H9 (cell line): ENCODE data around the gene NEDD4L. TPM values are rescaled to one million over a fixed set of nuclear protein-coding genes. Genes with fewer than 3 reads are reported as not detected.

Source experiments
- DNase-seq: peaks from one replicate; pipeline ENCODE4 v3.0.0-alpha.2; 2017
- H2AFZ ChIP-seq: one replicate; pipeline ENCODE4 v1.6.1; 2013; ENCODE audit warnings: mild to moderate bottlenecking, low read length, control low read depth, moderate library complexity
- H2AK5ac ChIP-seq: 2 replicates; pipeline ENCODE4 v1.6.1; 2013; ENCODE audit warnings: low read length, control low read depth, mixed read lengths; ENCODE audit not compliant: insufficient read length
- H2BK120ac ChIP-seq: one replicate; pipeline ENCODE4 v1.6.1; 2013; ENCODE audit warnings: low read depth, mild to moderate bottlenecking, low read length, control low read depth, inconsistent platforms; ENCODE audit not compliant: poor library complexity, severe bottlenecking
- H2BK12ac ChIP-seq: 2 replicates; pipeline ENCODE4 v1.6.1; 2013; ENCODE audit warnings: low read length, control low read depth, mixed read lengths, low read depth; ENCODE audit not compliant: insufficient read length
- H2BK15ac ChIP-seq: 2 replicates; pipeline ENCODE4 v1.6.1; 2013; ENCODE audit warnings: low read depth, low read length, control low read depth
- H2BK20ac ChIP-seq: one replicate; pipeline ENCODE4 v1.6.1; 2013; ENCODE audit warnings: low read depth, mild to moderate bottlenecking, low read length, control low read depth, inconsistent platforms; ENCODE audit not compliant: poor library complexity, severe bottlenecking
- H2BK5ac ChIP-seq: 2 replicates; pipeline ENCODE4 v1.6.1; 2013; ENCODE audit warnings: low read length, control low read depth, mixed read lengths; ENCODE audit not compliant: insufficient read length
- H3K14ac ChIP-seq: 2 replicates; pipeline ENCODE4 v1.6.1; 2013; ENCODE audit warnings: low read length, control low read depth; ENCODE audit not compliant: insufficient read depth
- H3K18ac ChIP-seq: 2 replicates; pipeline ENCODE4 v1.6.1; 2013; ENCODE audit warnings: low read depth, mild to moderate bottlenecking, mixed read lengths, low read length, control low read depth; ENCODE audit not compliant: insufficient read length
- H3K23ac ChIP-seq: 2 replicates; pipeline ENCODE4 v1.6.1; 2013; ENCODE audit warnings: low read length, control low read depth, mixed read lengths, low read depth; ENCODE audit not compliant: insufficient read length
- H3K23me2 ChIP-seq: 2 replicates; pipeline ENCODE4 v1.6.1; 2013; ENCODE audit warnings: low read depth, mild to moderate bottlenecking, mixed read lengths, low read length, control low read depth; ENCODE audit not compliant: insufficient read length, poor library complexity, severe bottlenecking
- H3K27ac ChIP-seq: 2 replicates; pipeline ENCODE4 v1.5.1; 2013; ENCODE audit warnings: low read length, control low read depth, mixed read lengths, low read depth; ENCODE audit not compliant: insufficient read length
- H3K27me3 ChIP-seq: 2 replicates; pipeline ENCODE4 v1.6.1; 2013; ENCODE audit warnings: low read length, control low read depth, inconsistent platforms; ENCODE audit not compliant: insufficient read depth
- H3K4ac ChIP-seq: 2 replicates; pipeline ENCODE4 v1.6.1; 2013; ENCODE audit warnings: low read depth, mild to moderate bottlenecking, control low read depth, inconsistent platforms, low read length, moderate library complexity
- H3K4me1 ChIP-seq: 2 replicates; pipeline ENCODE4 v1.6.1; 2013; ENCODE audit warnings: low read length, control low read depth, inconsistent platforms; ENCODE audit not compliant: insufficient read depth
- H3K4me2 ChIP-seq: 2 replicates; pipeline ENCODE4 v1.6.1; 2013; ENCODE audit warnings: low read length, control low read depth, mixed read lengths; ENCODE audit not compliant: insufficient read length, insufficient read depth
- H3K56ac ChIP-seq: 2 replicates; pipeline ENCODE4 v1.6.1; 2013; ENCODE audit warnings: low read depth, mild to moderate bottlenecking, mixed read lengths, low read length, control low read depth; ENCODE audit not compliant: insufficient read length
- H3K79me1 ChIP-seq: 2 replicates; pipeline ENCODE4 v1.6.1; 2013; ENCODE audit warnings: low read depth, mild to moderate bottlenecking, moderate library complexity, low read length, control low read depth, inconsistent platforms; ENCODE audit not compliant: insufficient read depth, poor library complexity, severe bottlenecking
- H3K79me2 ChIP-seq: 2 replicates; pipeline ENCODE4 v1.6.1; 2013; ENCODE audit warnings: low read length, control low read depth, inconsistent platforms; ENCODE audit not compliant: insufficient read depth
- H3K9ac ChIP-seq: 2 replicates; pipeline ENCODE4 v1.6.1; 2013; ENCODE audit warnings: low read length, control low read depth, mixed read lengths; ENCODE audit not compliant: insufficient read length; ENCODE audit errors: extremely low read depth
- H3K9me3 ChIP-seq: one replicate; pipeline ENCODE4 v1.6.1; 2013; ENCODE audit warnings: low read depth, low read length, inconsistent platforms; ENCODE audit not compliant: control insufficient read depth
- H3T11ph ChIP-seq: one replicate; pipeline ENCODE4 v1.6.1; 2013; ENCODE audit warnings: mild to moderate bottlenecking, low read length, control low read depth, inconsistent platforms
- H4K20me1 ChIP-seq: one replicate; pipeline ENCODE4 v1.6.1; 2013; ENCODE audit not compliant: control insufficient read depth, insufficient read length, insufficient read depth
- H4K5ac ChIP-seq: 2 replicates; pipeline ENCODE4 v1.6.1; 2013; ENCODE audit warnings: low read depth, mild to moderate bottlenecking, mixed read lengths, low read length, control low read depth; ENCODE audit not compliant: insufficient read length
- H4K8ac ChIP-seq: replicated peaks from 2 replicates; pipeline ENCODE4 v1.6.1; 2013; ENCODE audit warnings: low read length, control low read depth, mixed read lengths, low read depth; ENCODE audit not compliant: insufficient read length
- H4K91ac ChIP-seq: 2 replicates; pipeline ENCODE4 v1.6.1; 2013; ENCODE audit warnings: low read depth, mild to moderate bottlenecking, moderate library complexity, mixed read lengths, low read length, control low read depth; ENCODE audit not compliant: insufficient read length
- H3K27ac Mint-ChIP-seq, 3 experiments: 2 replicates in 2 of 3; 3 replicates in 1 of 3; pipeline ENCODE4 v1.8.0; 2020 to 2021; ENCODE audit warnings: mixed read lengths in 3 of 3, mild to moderate bottlenecking in 1 of 3, moderate library complexity in 1 of 3
- H3K27me3 Mint-ChIP-seq: 2 replicates; pipeline ENCODE4 v1.8.0; 2021; ENCODE audit warnings: low read depth, mild to moderate bottlenecking, moderate library complexity, mixed read lengths
- H3K36me3 Mint-ChIP-seq, 3 experiments: 2 replicates in 2 of 3; 3 replicates in 1 of 3; pipeline ENCODE4 v1.8.0; 2020 to 2021; ENCODE audit warnings: low read depth in 3 of 3, mixed read lengths in 3 of 3; ENCODE audit not compliant: insufficient read depth in 1 of 3
- H3K4me1 Mint-ChIP-seq, 2 experiments: 2 replicates each; pipeline ENCODE4 v1.8.0; 2020; ENCODE audit warnings: mixed read lengths in 2 of 2
- H3K4me3 Mint-ChIP-seq, 2 experiments: 2 replicates in 1 of 2; 3 replicates in 1 of 2; pipeline ENCODE4 v1.8.0; 2020 to 2021; ENCODE audit warnings: mild to moderate bottlenecking in 2 of 2, mixed read lengths in 2 of 2, moderate library complexity in 1 of 2
- H3K9me3 Mint-ChIP-seq, 2 experiments: 2 replicates in 1 of 2; 3 replicates in 1 of 2; pipeline ENCODE4 v1.8.0; 2020; ENCODE audit warnings: mild to moderate bottlenecking in 2 of 2, mixed read lengths in 2 of 2, moderate library complexity in 1 of 2
- WGBS: extraction: QIAGEN DNeasy Blood & Tissue Kit; methylation state at CpG from one replicate; pipeline ENCODE4 v1.1.7; 2013; ENCODE audit warnings: missing lambda C conversion rate, low lambda C conversion rate, mixed read lengths; ENCODE audit not compliant: insufficient read length; ENCODE audit errors: extremely low coverage; 5-methylcytosine and 5-hydroxymethylcytosine counted together
- total RNA-seq: library from RNA; stranded (reverse); gene quantifications from 2 replicates; pipeline ENCODE4 v1.2.1, GENCODE V29; 2021
- TF ChIP-seq, protein P1 (sequence below): fragments of 200-600 bp; sonication (generic); conservative IDR thresholded peaks from 3 replicates; pipeline ENCODE4 v1.8.0; 2021; ENCODE audit warnings: antibody characterized with exemption, mild to moderate bottlenecking

Gene NEDD4L
- total RNA-seq, 1 experiment from 2014 or later: 76.3 TPM

DNA sequence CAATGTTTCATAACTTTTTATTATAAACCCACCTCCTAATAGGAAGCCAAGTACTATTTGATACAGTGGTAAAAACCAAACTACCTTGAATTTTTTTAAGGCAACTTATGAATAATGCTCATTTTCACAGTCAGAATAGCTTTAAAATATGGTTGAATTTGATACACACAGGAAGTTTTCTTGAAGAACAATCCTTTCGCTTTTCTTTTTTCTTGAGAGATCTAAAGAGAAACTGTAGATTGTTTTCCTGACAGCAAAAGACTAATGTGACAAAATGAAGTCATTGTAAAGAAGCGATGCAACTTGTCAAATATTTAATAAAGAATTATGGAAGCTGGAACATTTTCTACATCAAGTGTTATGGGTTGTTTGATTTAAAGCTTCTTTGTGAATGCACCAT lies 357.2 kb downstream of the NEDD4L start:
- H3K18ac ChIP-seq: no peak overlapping the region
- no peak overlapping the region for H4K8ac ChIP-seq
- no peak overlapping the region for H3K4ac ChIP-seq
- H3K23me2 ChIP-seq: no peaks in the 10 kb centered on the region
- Mint-ChIP-seq H3K27me3 (no peaks in the 10 kb centered on the region), H3K4me1 (peaks cover 6 to 11% of the 10 kb centered on the region in 2 experiments; a peak in 2 of 4 replicates), H3K27ac (no peak overlapping the region), H3K36me3 (peaks cover 0 to 14% (median 13%) of the 10 kb centered on the region in 3 experiments; a peak in 5 of 7 replicates), H3K4me3 (no peak overlapping the region), H3K9me3 (no peaks in the 10 kb centered on the region)
- H3K27ac ChIP-seq: no peak overlapping the region
- H3K4me1 ChIP-seq: no peaks in the 10 kb centered on the region
- no peak overlapping the region for H2AFZ ChIP-seq
- H4K20me1 ChIP-seq: no peaks in the 10 kb centered on the region
- H3K23ac ChIP-seq: no peak overlapping the region
- no peak overlapping the region for H3T11ph ChIP-seq
- no peak overlapping the region for H2BK12ac ChIP-seq
- H3K9me3 ChIP-seq: no peaks in the 10 kb centered on the region
- H2BK15ac ChIP-seq: no peak overlapping the region
- no peak overlapping the region for H2BK120ac ChIP-seq
- no peaks in the 10 kb centered on the region for H3K27me3 ChIP-seq
- no CpG with 5 or more reads among the region's 2 CpGs for WGBS
- no peak overlapping the region for H4K91ac ChIP-seq
- no peak overlapping the region for H2BK20ac ChIP-seq
- DNase-seq: no peak
- no peak overlapping the region for H2BK5ac ChIP-seq
- H3K79me2 ChIP-seq: no peaks in the 10 kb centered on the region
- no peak overlapping the region for H3K4me2 ChIP-seq
- H2AK5ac ChIP-seq: no peak overlapping the region
- no peak overlapping the region for H3K9ac ChIP-seq
- no peak overlapping the region for H3K14ac ChIP-seq
- no peak overlapping the region for H3K56ac ChIP-seq
- H4K5ac ChIP-seq: no peak overlapping the region
- TF ChIP-seq, protein P1, sequence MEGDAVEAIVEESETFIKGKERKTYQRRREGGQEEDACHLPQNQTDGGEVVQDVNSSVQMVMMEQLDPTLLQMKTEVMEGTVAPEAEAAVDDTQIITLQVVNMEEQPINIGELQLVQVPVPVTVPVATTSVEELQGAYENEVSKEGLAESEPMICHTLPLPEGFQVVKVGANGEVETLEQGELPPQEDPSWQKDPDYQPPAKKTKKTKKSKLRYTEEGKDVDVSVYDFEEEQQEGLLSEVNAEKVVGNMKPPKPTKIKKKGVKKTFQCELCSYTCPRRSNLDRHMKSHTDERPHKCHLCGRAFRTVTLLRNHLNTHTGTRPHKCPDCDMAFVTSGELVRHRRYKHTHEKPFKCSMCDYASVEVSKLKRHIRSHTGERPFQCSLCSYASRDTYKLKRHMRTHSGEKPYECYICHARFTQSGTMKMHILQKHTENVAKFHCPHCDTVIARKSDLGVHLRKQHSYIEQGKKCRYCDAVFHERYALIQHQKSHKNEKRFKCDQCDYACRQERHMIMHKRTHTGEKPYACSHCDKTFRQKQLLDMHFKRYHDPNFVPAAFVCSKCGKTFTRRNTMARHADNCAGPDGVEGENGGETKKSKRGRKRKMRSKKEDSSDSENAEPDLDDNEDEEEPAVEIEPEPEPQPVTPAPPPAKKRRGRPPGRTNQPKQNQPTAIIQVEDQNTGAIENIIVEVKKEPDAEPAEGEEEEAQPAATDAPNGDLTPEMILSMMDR: no peak
- no peaks in the 10 kb centered on the region for H3K79me1 ChIP-seq
